HG03575 (cell line): ENCODE results near the gene DDX17.
"Not testable (repeated sequence)": the region's sequence is repeated elsewhere in the genome, so short reads cannot be mapped to it uniquely, and the experiment has no call there.

ENCODE experiments used
- ATAC-seq: cut with Tn5 transposase; IDR thresholded peaks from one replicate; pipeline ENCODE4 v1.9.1; 2021; ENCODE audit not compliant: unreplicated experiment, insufficient number of reproducible peaks, low FRiP score; ENCODE audit errors: extremely low read depth

Gene DDX17

GRCh38 chr22:38494939-38495338 lies 11.2 kb downstream of the DDX17 start:
- ATAC-seq = no peak

DNA sequence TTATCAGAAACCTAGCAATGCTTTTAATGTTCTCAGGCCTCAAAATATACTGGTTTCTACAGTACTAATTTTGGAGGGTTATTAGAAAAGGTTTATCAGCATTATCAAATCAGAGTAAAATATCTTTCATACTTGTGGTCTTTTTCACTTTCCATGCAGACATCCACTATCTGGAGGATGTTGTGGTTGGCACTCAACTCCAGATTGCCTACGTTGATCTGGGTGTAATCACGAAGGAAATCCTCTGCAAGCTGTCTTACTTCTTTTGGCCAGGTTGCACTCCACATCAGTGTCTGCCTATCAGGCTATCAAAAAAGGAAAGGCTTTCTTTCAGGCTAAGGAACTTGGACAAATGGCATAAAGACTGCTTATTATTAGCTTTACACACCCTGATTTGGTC lies 11.6 kb downstream of the DDX17 start:
- ATAC-seq = no peak

- ATAC-seq = no peak
Observed at GRCh38 chr22:38491707-38492348, 14.3 kb downstream of the DDX17 start.

DNA sequence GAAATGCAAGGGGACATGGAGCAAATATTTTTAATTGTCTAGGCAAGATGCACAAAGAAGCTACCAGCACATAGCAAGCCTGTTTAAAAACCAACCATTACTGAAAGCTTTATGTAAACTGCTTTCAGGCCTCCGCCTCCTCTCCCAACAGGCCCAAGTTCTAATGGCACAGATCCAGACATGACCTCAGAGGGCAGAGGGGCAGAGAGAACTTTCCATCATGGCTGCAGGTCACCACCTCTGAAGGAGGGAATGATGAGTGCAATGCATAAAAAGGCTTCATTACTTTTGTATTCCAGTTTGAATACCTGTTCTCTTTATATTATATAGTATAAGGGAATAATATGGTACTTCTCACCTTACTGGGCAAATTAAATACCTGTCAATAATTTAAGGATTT lies 15.2 kb downstream of the DDX17 start:
- no peak for ATAC-seq

GRCh38 chr22:38490475-38490874 lies 15.6 kb downstream of the DDX17 start:
- no peak for ATAC-seq

GRCh38 chr22:38489561-38490145 lies 16.5 kb downstream of the DDX17 start:
- ATAC-seq = no peak

DNA sequence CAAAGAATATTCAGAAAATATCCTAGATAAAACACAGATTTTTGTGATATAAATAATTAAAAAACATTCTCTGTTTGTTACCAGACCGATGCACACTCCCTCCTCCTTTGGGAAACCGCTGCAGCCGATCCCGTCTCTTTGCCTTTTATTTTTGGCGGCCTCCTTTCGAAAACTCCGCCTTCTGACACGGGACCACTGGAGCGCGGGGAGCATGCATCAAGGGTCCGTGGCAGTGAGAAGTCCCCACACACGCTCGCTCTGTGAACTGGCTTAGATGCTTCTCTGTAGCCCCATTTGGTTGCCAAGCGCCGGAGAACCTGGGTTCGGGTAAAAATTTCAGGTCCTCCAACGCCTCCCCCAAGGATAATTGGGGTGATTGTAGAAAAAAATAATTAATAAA lies 17.0 kb downstream of the DDX17 start:
- ATAC-seq = no peak

DNA sequence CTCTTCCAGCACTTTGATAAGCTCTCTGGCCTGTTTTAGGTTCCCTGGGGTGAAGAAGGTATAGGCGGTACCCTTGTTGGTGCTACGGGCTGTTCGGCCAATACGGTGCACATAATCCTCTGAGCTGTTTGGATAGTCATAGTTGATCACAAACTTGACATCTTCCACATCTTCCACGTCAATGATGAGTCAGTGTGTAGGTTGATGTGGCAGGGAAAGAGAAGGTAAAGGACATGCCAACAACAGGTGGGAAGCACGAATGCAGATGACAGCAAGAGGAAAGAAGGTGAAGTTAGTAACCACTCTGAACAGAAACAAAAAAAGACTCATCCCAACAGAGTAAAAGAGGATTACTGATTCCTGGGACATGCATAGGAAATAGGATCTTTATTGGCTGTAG lies 18.2 kb downstream of the DDX17 start:
- ATAC-seq = no peak

GRCh38 chr22:38485783-38486182 lies 20.3 kb downstream of the DDX17 start:
- ATAC-seq = no peak

GRCh38 chr22:38484244-38484643 lies 21.9 kb downstream of the DDX17 start:
- no peak for ATAC-seq

DNA sequence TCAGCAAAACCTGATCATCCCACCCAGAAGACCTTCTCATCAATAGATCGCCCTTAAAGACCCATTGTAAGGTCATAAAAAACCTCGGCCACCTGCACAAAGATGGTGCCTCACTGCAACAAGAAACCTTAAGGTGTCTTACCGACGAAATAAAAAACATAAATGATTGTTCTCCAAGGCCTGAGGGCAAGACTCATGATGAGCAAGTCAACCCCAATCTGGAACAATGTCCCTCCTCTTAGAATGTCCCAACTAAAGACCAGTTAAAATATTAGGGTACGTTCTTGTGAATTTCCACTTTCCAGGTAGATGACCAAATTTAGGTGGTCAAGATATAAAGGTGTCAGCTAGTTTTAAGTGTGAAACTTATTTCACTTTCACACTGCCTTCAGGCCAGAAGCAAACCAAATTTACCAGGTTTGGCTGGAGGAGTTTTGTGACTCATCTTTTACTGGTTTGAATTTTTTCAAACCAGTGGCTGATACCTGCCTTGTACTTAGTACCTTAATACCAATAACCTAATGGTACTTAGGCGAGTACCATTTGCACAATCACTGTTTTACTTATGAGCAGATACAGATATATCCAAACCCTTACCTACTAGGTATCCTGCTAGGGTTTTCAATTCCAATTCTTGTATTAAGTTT lies 23.3 kb downstream of the DDX17 start:
- no peak for ATAC-seq

DNA sequence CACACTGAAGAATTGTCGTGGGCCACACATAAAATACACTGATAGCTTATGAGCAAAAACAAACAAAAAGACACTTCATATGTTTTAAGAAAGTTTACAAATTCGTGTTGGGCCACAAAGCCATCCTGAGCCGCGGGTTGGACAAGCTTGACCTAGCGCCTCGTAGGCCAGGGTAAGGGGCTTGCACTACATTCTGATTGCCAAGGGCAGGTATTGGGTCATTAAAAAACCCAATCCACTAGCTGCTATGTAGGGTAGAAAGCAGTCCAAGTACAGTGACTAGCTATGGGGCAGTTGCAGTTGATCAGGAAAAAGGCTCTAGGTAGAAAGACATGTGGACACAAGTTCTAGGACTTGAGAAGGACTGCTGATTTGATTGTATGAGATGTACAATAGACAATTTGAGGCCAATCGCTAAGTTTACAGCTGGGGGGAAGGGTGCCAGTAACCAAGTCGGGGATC lies 24.2 kb downstream of the DDX17 start:
- ATAC-seq = no peak

DNA sequence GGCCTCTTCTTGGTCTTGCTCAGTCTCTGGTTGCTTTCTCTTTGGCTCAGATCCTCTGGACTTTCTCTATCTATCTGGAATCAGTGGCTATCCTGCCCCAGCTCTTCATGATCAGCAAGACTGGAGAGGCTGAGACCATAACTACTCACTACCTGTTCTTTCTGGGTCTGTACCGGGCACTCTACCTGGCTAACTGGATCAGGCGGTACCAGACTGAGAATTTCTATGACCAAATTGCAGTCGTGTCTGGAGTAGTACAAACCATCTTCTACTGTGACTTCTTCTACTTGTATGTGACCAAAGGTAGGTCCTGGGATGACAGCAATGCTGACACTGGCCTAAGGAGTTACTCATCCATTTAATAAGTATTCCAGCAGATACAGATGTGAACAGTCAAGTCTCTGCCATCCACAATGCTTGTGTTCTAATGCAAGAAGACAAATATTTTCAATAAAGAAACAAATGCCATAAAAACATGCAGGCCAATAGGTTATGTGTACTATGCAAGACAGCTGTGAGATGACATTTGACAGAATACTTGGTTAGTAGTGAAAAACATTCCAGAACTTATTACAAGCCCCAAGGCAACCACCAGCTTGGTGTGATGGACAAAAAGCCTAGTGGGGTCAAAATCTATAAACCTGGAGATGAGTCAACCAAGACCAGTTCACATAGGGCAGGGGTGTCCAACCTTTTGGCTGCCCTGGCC lies 24.8 kb downstream of the DDX17 start:
- ATAC-seq = no peak

GRCh38 chr22:38479096-38479837 lies 26.8 kb downstream of the DDX17 start:
- ATAC-seq = no peak

DNA sequence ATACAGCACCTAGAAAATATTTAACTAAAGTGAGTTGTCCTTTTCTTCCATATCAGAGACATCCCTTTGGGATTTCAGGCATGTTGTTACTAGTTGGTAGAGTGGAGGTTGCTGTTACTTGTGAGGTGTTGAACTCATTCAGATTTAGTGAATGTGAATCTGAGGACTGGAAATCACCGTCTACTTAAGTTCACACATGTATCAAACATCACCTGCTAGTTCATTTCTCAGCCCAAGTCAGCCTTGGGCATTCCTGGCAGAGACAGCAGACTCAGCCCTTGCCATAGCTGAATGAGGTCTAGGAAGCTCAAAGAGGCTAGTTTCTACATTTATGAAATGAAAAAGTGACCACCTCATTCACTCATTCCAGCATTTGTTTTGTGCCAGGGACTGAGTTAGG lies 28.5 kb downstream of the DDX17 start:
- ATAC-seq = no peak

- no peak for ATAC-seq
Observed at GRCh38 chr22:38474003-38474607, 32.0 kb downstream of the DDX17 start.

DNA sequence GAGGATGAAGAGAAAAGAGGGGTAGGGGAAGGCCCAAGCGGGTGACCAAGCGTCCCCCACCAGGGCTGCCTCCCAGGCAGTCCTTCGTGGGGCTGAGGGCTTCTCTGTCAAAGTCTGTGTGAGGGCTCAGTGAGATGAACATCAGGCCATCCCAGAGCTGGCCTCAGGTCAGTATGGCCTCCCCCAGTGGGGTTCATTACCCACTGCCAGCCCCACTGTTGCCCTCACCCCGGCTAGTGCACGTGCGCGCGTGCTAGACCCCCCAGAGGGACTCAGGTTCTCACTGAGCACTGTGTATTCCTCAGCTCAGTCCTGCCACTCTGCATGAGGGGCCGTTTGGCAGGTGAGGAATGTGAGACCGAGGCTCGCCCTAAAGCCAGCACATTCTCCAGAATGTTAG lies 34.9 kb downstream of the DDX17 start:
- ATAC-seq = no peak

- not testable (repeated sequence) for ATAC-seq
Observed at GRCh38 chr22:38470179-38470578, 35.9 kb downstream of the DDX17 start.

DNA sequence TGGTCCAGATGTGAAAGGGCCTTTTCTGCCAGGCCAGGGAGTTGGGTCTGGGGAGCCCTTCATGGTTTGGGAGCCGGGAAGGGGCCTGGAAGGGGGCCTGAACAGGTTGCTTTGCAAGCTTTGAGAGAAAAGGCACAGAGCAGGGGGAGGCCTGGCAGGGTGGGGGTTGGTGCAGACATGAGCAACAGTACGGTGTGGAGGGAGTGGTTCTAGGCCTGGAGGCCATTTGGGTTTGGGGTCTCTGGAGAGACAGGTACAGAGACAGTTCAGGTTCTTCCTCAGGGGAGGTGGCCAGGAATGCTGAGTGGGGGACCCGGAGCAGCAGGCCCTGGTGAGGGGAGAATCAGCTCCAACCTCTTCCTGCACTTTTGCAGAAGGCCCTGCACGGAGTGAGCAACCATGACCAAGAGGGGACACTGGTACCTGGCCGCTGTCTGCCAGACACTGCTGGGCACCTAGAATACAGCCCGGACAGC lies 36.8 kb downstream of the DDX17 start:
- ATAC-seq = no peak
